Fibroblast of lung (primary cell): ENCODE results near the gene WWP2. TPM values are rescaled to one million over a fixed set of nuclear protein-coding genes. Genes with fewer than 3 reads are reported as not detected.
A peak's percentile ranks its signal among the peaks of the same experiment; 100 is the strongest.

Experiments used
- DNase-seq, 2 donors: peaks; one replicate each; pipeline versions ENCODE4 v3.0.0 to v3.0.0-alpha.2; 2010; ENCODE audit warnings: low read depth in 2 of 2
- H2AFZ ChIP-seq: 2 replicates; pipeline ENCODE4 v1.5.1; 2012; ENCODE audit warnings: low read length, control low read depth, inconsistent platforms
- H3K27ac ChIP-seq: 2 replicates; pipeline ENCODE4 v1.5.1; 2011; ENCODE audit warnings: low read length, control low read depth; ENCODE audit not compliant: insufficient read depth
- H3K27me3 ChIP-seq: 2 replicates; pipeline ENCODE4 v1.5.1; 2011; ENCODE audit warnings: mild to moderate bottlenecking, low read length; ENCODE audit not compliant: control insufficient read depth, insufficient read depth
- H3K36me3 ChIP-seq: 2 replicates; pipeline ENCODE4 v1.5.1; 2011; ENCODE audit warnings: low read length; ENCODE audit not compliant: control insufficient read depth, insufficient read depth
- H3K4me1 ChIP-seq: 2 replicates; pipeline ENCODE4 v1.5.1; 2011; ENCODE audit warnings: low read length; ENCODE audit not compliant: control insufficient read depth, insufficient read depth; ENCODE audit errors: extremely low read depth
- H3K4me2 ChIP-seq: 2 replicates; pipeline ENCODE4 v1.5.1; 2011; ENCODE audit warnings: low read length, control low read depth; ENCODE audit not compliant: insufficient read depth; ENCODE audit errors: extremely low read depth
- H3K4me3 ChIP-seq, 4 experiments: fragments of 200-600 bp in 1 of 4; sonication (generic) in 1 of 4; replicated peaks in 1 of 4; 2 replicates each; pipeline ENCODE4 v1.5.1; 2011 to 2016; ENCODE audit warnings: low read length in 4 of 4, low read depth in 3 of 4, mild to moderate bottlenecking in 3 of 4, control low read depth in 2 of 4, inconsistent platforms in 1 of 4, mixed read lengths in 1 of 4; ENCODE audit not compliant: insufficient read depth in 1 of 4; ENCODE audit errors: control extremely low read depth in 1 of 4
- H3K79me2 ChIP-seq: 2 replicates; pipeline ENCODE4 v1.5.1; 2012; ENCODE audit warnings: mild to moderate bottlenecking, low read length, inconsistent platforms; ENCODE audit not compliant: control insufficient read depth, insufficient read depth
- H3K9ac ChIP-seq: 2 replicates; pipeline ENCODE4 v1.5.1; 2011; ENCODE audit warnings: mild to moderate bottlenecking, low read length, control low read depth; ENCODE audit not compliant: insufficient read depth
- H3K9me3 ChIP-seq: 2 replicates; pipeline ENCODE4 v1.5.1; 2012; ENCODE audit warnings: low read depth, low read length; ENCODE audit not compliant: control insufficient read depth, insufficient read depth
- H4K20me1 ChIP-seq: 2 replicates; pipeline ENCODE4 v1.5.1; 2011; ENCODE audit warnings: low read length; ENCODE audit not compliant: control insufficient read depth, insufficient read depth; ENCODE audit errors: extremely low read depth
- EZH2 ChIP-seq: IDR thresholded peaks from 2 replicates; pipeline ENCODE4 v1.5.1; 2012; ENCODE audit warnings: low read length, control low read depth, mild to moderate bottlenecking; ENCODE audit errors: missing control alignments
- polyA plus RNA-seq, 2 donors: library from polyadenylated mRNA; depleted of rRNA in 1 of 2; stranded (reverse) in 1 of 2; unstranded in 1 of 2; fragments of >200 nt; gene quantifications; 2 replicates each; pipeline ENCODE4 v1.2.1, GENCODE V29; 2011 to 2012; ENCODE audit warnings: missing spikeins in 1 of 2
- total RNA-seq: library from RNA; depleted of rRNA; stranded (reverse); fragments of >200 nt; gene quantifications from 2 replicates; pipeline ENCODE4 v1.2.1, GENCODE V29; 2014
- TF ChIP-seq, protein P1 (sequence below), 2 donors: IDR thresholded peaks in 1 of 2; conservative IDR thresholded peaks in 1 of 2; 1 replicate in 1 of 2; 2 replicates in 1 of 2; pipeline ENCODE4 v1.5.1; 2011 to 2012; ENCODE audit warnings: low read length in 2 of 2, control low read depth in 1 of 2, inconsistent platforms in 1 of 2, low read depth in 1 of 2, mild to moderate bottlenecking in 1 of 2

The WWP2 gene
- total and polyA plus RNA-seq, 2 donors (not counting 1 experiment from before 2014, with no cell fraction given) = 16.3 to 28.5 TPM

DNA sequence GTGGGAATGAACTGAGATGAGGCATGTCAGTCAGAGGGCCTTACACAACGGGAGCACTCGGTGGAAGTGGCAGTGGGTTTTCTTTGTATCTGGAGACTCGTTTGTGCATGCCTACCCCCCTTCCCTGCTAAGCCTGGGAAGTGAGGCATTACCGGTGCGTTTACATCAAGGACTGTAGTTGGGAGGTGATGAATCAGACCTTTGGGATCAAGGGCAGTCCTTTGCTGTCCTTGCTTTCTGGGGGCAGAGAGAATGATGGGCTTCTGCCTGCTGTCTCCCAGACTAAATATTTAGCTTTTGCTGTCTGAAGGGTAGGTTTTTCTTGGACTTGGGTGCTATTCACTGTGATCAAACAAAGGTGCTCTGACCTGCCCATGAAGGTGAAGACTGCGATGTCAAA, 83.0 kb downstream of the WWP2 start:
- Histone ChIP-seq H3K4me2 (no peak overlapping the region), H3K36me3 (no peaks in the 10 kb centered on the region), H3K27me3 (no peaks in the 10 kb centered on the region), H3K79me2 (no peaks in the 10 kb centered on the region), H2AFZ (no peak overlapping the region), H3K9me3 (no peaks in the 10 kb centered on the region), H3K4me1 (peaks cover 14% of the 10 kb centered on the region), H3K4me3 (no peak overlapping the region), H3K9ac (no peak overlapping the region), H3K27ac (no peak overlapping the region), H4K20me1 (no peaks in the 10 kb centered on the region)
- no peak for DNase-seq
- TF ChIP-seq, protein P1, sequence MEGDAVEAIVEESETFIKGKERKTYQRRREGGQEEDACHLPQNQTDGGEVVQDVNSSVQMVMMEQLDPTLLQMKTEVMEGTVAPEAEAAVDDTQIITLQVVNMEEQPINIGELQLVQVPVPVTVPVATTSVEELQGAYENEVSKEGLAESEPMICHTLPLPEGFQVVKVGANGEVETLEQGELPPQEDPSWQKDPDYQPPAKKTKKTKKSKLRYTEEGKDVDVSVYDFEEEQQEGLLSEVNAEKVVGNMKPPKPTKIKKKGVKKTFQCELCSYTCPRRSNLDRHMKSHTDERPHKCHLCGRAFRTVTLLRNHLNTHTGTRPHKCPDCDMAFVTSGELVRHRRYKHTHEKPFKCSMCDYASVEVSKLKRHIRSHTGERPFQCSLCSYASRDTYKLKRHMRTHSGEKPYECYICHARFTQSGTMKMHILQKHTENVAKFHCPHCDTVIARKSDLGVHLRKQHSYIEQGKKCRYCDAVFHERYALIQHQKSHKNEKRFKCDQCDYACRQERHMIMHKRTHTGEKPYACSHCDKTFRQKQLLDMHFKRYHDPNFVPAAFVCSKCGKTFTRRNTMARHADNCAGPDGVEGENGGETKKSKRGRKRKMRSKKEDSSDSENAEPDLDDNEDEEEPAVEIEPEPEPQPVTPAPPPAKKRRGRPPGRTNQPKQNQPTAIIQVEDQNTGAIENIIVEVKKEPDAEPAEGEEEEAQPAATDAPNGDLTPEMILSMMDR (conservative IDR thresholded peaks at IDR 0.05 in 1 of 2, IDR thresholded peaks at IDR 0.05 in 1 of 2; ENCODE audit: low read depth in 1 of 2, low read length in 2 of 2) = no peak
- TF ChIP-seq EZH2 = no peak

DNA sequence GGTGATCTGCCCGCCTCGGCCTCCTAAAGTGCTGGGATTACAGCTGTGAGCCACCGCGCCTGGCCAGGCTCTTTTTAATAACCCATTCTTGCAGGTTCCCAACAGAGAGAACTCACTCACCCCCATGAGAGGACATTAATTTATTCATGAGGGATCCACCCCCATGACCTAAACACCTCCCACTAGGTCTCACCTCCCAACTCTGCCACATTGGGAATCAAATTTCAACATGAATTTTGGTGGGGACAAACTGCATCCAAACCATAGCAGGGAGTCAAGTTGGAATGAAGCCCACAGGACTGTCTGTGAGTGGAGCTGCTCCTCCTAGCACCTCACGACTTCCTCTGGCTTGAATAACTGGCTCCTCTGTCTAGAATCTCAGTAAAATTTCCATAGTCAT, 85.5 kb downstream of the WWP2 start:
- H3K9me3 ChIP-seq = no peaks in the 10 kb centered on the region
- H3K79me2 ChIP-seq = no peaks in the 10 kb centered on the region
- no peak overlapping the region for H3K4me2 ChIP-seq
- no peak overlapping the region for H3K27ac ChIP-seq
- H3K4me3 ChIP-seq = no peak overlapping the region
- H2AFZ ChIP-seq = no peak overlapping the region
- DNase-seq = no peak
- H4K20me1 ChIP-seq = no peaks in the 10 kb centered on the region
- no peak for TF ChIP-seq EZH2
- TF ChIP-seq, protein P1 (conservative IDR thresholded peaks at IDR 0.05 in 1 of 2, IDR thresholded peaks at IDR 0.05 in 1 of 2; ENCODE audit: low read depth in 1 of 2, low read length in 2 of 2) = no peak
- H3K27me3 ChIP-seq = no peaks in the 10 kb centered on the region
- H3K36me3 ChIP-seq = no peaks in the 10 kb centered on the region
- H3K4me1 ChIP-seq = peaks cover 15% of the 10 kb centered on the region
- H3K9ac ChIP-seq = no peak overlapping the region

DNA sequence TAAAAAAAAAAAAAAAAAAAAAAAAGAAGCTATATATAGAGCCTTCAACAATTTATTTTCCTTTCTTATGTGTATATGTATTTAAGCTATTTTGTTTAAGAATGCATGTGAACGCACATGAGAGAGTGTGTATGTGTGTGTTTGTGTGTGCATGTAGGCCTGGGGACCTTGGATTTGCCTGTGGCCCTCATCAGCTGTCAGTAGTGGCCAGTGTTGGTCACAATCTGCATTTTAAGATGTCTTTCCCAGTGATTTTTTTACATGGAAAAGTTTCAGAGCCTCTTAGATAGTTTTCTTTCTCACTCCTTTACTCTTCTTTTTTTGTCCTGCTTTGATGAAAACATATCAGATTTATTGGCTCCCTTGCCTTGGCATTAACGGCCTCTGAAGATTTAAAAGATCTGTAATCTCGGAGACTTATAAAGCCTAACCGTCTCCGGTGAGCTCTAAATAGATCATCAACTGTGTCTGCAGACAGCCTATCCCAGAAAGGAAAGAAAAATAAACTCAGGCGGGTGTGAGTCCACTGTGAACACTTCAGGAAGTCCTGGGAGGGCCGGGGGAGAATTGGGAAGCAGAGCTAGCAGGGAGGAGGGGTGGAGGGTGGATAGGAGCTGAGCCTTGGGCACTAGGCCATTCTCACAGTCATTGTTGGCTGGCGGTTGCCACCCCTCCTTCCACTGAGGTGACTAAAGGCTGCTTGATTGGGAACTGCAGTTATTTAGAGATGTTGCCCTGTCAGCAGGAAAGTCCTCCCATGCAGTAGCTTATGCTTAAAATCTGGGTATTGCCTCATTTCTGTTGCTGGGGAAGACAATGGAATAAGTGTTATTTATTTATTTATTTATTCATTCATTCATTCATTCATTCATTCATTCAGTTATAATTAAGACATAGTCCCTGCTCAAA, 86.8 kb downstream of the WWP2 start:
- peak; percentile 95 for DNase-seq
- no peak for TF ChIP-seq EZH2
- TF ChIP-seq, protein P1 (conservative IDR thresholded peaks at IDR 0.05 in 1 of 2, IDR thresholded peaks at IDR 0.05 in 1 of 2; ENCODE audit: low read depth in 1 of 2, low read length in 2 of 2) = peak; percentile 17 to 27
- Histone ChIP-seq H3K36me3 (no peaks in the 10 kb centered on the region), H2AFZ (no peak overlapping the region), H4K20me1 (no peaks in the 10 kb centered on the region), H3K4me2 (peak overlapping the region; percentile 89), H3K27me3 (no peaks in the 10 kb centered on the region), H3K79me2 (no peaks in the 10 kb centered on the region), H3K9me3 (no peaks in the 10 kb centered on the region), H3K27ac (peak overlapping the region; percentile 40), H3K4me1 (peaks cover 15% of the 10 kb centered on the region), H3K9ac (no peak overlapping the region), H3K4me3 (peak overlapping the region in 2 of 4 experiments; percentile 17 to 25)
